Hindlimb muscle (tissue), 1 donor: ENCODE data around the gene ADAMTS2. TPM values are rescaled to one million over a fixed set of nuclear protein-coding genes. Genes with fewer than 3 reads are reported as not detected.

Experiments used
- DNase-seq: peaks from one replicate; pipeline ENCODE4 v3.0.0-alpha.2; 2013
- polyA plus RNA-seq: library from polyadenylated mRNA; unstranded; fragments of 120-200 nt; gene quantifications from one replicate; pipeline ENCODE4 v1.2.1, GENCODE V29; 2013; ENCODE audit not compliant: insufficient read length

Gene ADAMTS2
- polyA plus RNA-seq, 1 donor, result 29.7 TPM

GRCh38 chr5:179251276-179251969 is 93.8 kb downstream of the ADAMTS2 start:
- no peak for DNase-seq

- no peak for DNase-seq
Measured at GRCh38 chr5:179250561-179251225, 94.6 kb downstream of the ADAMTS2 start.

- no peak for DNase-seq
Measured at GRCh38 chr5:179246227-179246626, 99.0 kb downstream of the ADAMTS2 start.

- no peak for DNase-seq
Measured at GRCh38 chr5:179245031-179245430, 100.2 kb downstream of the ADAMTS2 start.

- DNase-seq, result no peak
Measured at GRCh38 chr5:179244044-179244443, 101.2 kb downstream of the ADAMTS2 start.

- DNase-seq, result no peak
Measured at GRCh38 chr5:179243333-179243732, 101.9 kb downstream of the ADAMTS2 start.

- DNase-seq, result no peak
Measured at GRCh38 chr5:179242676-179243075, 102.6 kb downstream of the ADAMTS2 start.

GRCh38 chr5:179241764-179242370 is 103.4 kb downstream of the ADAMTS2 start:
- DNase-seq, result no peak

- no peak for DNase-seq
Measured at GRCh38 chr5:179241175-179241574, 104.1 kb downstream of the ADAMTS2 start.

- DNase-seq, result no peak
Measured at GRCh38 chr5:179240561-179240960, 104.7 kb downstream of the ADAMTS2 start.

GRCh38 chr5:179239256-179240135 is 105.8 kb downstream of the ADAMTS2 start:
- no peak for DNase-seq

GRCh38 chr5:179238628-179238970 is 106.7 kb downstream of the ADAMTS2 start:
- no peak for DNase-seq

GRCh38 chr5:179237770-179238627 is 107.3 kb downstream of the ADAMTS2 start:
- no peak for DNase-seq

GRCh38 chr5:179235416-179236400 is 109.6 kb downstream of the ADAMTS2 start:
- DNase-seq, result no peak

GRCh38 chr5:179234563-179235135 is 110.6 kb downstream of the ADAMTS2 start:
- DNase-seq, result no peak

GRCh38 chr5:179233909-179234562 is 111.2 kb downstream of the ADAMTS2 start:
- no peak for DNase-seq

GRCh38 chr5:179232091-179232735 is 113.0 kb downstream of the ADAMTS2 start:
- DNase-seq, result no peak

GRCh38 chr5:179231309-179231708 is 114.0 kb downstream of the ADAMTS2 start:
- DNase-seq, result no peak

- no peak for DNase-seq
Measured at GRCh38 chr5:179230061-179230461, 115.2 kb downstream of the ADAMTS2 start.
